Measurements from ENCODE around the gene NKIRAS2.

The NKIRAS2 gene

DNA sequence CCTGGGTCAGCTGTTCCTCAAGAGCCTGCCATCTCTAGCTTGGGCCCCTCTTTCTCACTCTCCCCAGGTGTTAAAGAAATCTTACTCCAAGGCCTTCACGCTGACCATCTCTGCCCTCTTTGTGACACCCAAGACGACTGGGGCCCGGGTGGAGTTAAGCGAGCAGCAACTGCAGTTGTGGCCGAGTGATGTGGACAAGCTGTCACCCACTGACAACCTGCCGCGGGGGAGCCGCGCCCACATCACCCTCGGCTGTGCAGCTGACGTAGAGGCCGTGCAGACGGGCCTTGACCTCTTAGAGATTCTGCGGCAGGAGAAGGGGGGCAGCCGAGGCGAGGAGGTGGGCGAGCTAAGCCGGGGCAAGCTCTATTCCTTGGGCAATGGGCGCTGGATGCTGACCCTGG is 46.5 kb upstream of the NKIRAS2 start:
- no peak for TF ChIP-seq ZNF660 (tag by site-specific recombination; IDR thresholded peaks at IDR 0.05)
- TF ChIP-seq ZNF529 (tag by site-specific recombination; IDR thresholded peaks at IDR 0.05; ENCODE audit: insufficient replicate concordance) = no peak
- TF ChIP-seq, protein P1, sequence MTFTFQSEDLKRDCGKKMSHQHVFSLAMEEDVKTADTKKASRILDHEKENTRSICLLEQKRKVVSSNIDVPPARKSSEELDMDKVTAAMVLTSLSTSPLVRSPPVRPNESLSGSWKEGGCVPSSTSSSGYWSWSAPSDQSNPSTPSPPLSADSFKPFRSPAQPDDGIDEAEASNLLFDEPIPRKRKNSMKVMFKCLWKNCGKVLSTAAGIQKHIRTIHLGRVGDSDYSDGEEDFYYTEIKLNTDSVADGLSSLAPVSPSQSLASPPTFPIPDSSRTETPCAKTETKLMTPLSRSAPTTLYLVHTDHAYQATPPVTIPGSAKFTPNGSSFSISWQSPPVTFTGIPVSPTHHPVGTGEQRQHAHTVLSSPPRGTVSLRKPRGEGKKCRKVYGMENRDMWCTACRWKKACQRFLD (tag by site-specific recombination; IDR thresholded peaks at IDR 0.05) = no peak
- no peak for TF ChIP-seq ZNF664 (tag by site-specific recombination; IDR thresholded peaks at IDR 0.05)
- no peak for TF ChIP-seq ZNF223 (tag by site-specific recombination; IDR thresholded peaks at IDR 0.05)
- no peak for TF ChIP-seq ZNF707 (tag by site-specific recombination; IDR thresholded peaks at IDR 0.05)
- TF ChIP-seq ZNF19 (tag by site-specific recombination; IDR thresholded peaks at IDR 0.05; ENCODE audit: low read depth) = no peak
- TF ChIP-seq OVOL3 (tag by site-specific recombination; IDR thresholded peaks at IDR 0.05) = no peak
- TF ChIP-seq ZNF138 (tag by site-specific recombination; IDR thresholded peaks at IDR 0.05; ENCODE audit: borderline replicate concordance) = no peak
- TF ChIP-seq KLF9 (tag by site-specific recombination; IDR thresholded peaks at IDR 0.05; ENCODE audit: low read depth) = no peak
- no peak for TF ChIP-seq ZNF10 (tag by site-specific recombination; IDR thresholded peaks at IDR 0.05)
- no peak for TF ChIP-seq ZBTB21 (tag by site-specific recombination; IDR thresholded peaks at IDR 0.05)
- TF ChIP-seq, protein P2, sequence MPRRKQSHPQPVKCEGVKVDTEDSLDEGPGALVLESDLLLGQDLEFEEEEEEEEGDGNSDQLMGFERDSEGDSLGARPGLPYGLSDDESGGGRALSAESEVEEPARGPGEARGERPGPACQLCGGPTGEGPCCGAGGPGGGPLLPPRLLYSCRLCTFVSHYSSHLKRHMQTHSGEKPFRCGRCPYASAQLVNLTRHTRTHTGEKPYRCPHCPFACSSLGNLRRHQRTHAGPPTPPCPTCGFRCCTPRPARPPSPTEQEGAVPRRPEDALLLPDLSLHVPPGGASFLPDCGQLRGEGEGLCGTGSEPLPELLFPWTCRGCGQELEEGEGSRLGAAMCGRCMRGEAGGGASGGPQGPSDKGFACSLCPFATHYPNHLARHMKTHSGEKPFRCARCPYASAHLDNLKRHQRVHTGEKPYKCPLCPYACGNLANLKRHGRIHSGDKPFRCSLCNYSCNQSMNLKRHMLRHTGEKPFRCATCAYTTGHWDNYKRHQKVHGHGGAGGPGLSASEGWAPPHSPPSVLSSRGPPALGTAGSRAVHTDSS (tag by site-specific recombination; IDR thresholded peaks at IDR 0.05) = no peak
- no peak for TF ChIP-seq ZNF837 (tag by site-specific recombination; IDR thresholded peaks at IDR 0.05)
- no peak for TF ChIP-seq BCL11A (tag by site-specific recombination; IDR thresholded peaks at IDR 0.05; ENCODE audit: low read depth)
- Histone ChIP-seq H3K4me1 (ENCODE audit: control insufficient read depth, insufficient read depth, low read length) (no peaks in the 10 kb centered on the region), H3K4me3 (ENCODE audit: low read depth, low read length) (no peak overlapping the region), H3K27ac (ENCODE audit: extremely low read depth, low read depth, low read length) (no peak overlapping the region), H3K9me3 (ENCODE audit: control insufficient read depth, insufficient read depth, low read depth, low read length) (no peaks in the 10 kb centered on the region), H3K36me3 (ENCODE audit: control insufficient read depth in 2 of 2, insufficient read depth in 1 of 2, low read length in 2 of 2) (peaks cover 49 to 96% of the 10 kb centered on the region in 2 experiments)
- POLR2A ChIA-PET = interaction anchor here (0.6 to 1.8 kb wide), 3 partner anchors 9 to 44 kb away, joined by 3 to 5 read pairs (median 3); partner anchors contain the start of gene DNAJC7
- CTCF ChIA-PET = interaction anchor here (1.1 to 4.6 kb wide), 2 partner anchors 11 to 13 kb away, joined by 3 to 24 read pairs; no protein-coding TSS in a partner anchor

DNA sequence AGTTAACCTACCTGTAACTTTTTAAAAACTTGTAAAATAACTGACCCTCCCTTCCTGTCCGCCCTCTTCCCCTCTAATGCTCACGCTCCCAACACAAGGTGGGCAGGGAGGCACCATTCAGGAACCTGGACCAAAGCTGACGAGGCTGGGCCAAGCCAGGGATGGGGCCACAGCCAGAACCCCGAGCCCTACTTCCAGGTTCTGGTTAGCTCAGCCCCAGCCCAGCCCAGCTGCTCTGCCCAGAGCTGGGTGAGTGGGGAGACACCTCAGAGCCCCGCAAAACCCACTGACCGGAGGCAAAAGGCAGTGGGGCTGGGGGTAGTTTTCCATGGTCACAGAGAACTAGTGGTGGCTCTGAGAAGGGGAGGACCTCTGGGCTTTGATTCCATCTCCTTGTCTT is 45.9 kb upstream of the NKIRAS2 start:
- no peak overlapping the region for H3K4me3 ChIP-seq (ENCODE audit: low read depth, low read length)
- no peaks in the 10 kb centered on the region for H3K9me3 ChIP-seq (ENCODE audit: control insufficient read depth, insufficient read depth, low read depth, low read length)
- H3K27ac ChIP-seq (ENCODE audit: extremely low read depth, low read depth, low read length) = peak overlapping the region; percentile 12; the same call in 1 of the 2 replicates
- ChIA-PET POLR2A (interaction anchor here (1.0 to 1.8 kb wide), 2 partner anchors 9 to 12 kb away, joined by 3 to 5 read pairs; no protein-coding TSS in a partner anchor), CTCF (interaction anchor here (0.6 to 4.6 kb wide), 4 partner anchors 8 to 61 kb away, joined by 3 to 24 read pairs (median 4); no protein-coding TSS in a partner anchor)
- H3K4me1 ChIP-seq (ENCODE audit: control insufficient read depth, insufficient read depth, low read length) = no peaks in the 10 kb centered on the region
- H3K36me3 ChIP-seq (ENCODE audit: control insufficient read depth in 2 of 2, insufficient read depth in 1 of 2, low read length in 2 of 2) = peaks cover 50 to 95% of the 10 kb centered on the region in 2 experiments
- TF ChIP-seq, protein P3, sequence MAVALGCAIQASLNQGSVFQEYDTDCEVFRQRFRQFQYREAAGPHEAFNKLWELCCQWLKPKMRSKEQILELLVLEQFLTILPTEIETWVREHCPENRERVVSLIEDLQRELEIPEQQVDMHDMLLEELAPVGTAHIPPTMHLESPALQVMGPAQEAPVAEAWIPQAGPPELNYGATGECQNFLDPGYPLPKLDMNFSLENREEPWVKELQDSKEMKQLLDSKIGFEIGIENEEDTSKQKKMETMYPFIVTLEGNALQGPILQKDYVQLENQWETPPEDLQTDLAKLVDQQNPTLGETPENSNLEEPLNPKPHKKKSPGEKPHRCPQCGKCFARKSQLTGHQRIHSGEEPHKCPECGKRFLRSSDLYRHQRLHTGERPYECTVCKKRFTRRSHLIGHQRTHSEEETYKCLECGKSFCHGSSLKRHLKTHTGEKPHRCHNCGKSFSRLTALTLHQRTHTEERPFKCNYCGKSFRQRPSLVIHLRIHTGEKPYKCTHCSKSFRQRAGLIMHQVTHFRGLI (tag by site-specific recombination; IDR thresholded peaks at IDR 0.05) = no peak
- TF ChIP-seq HOXC10 (CRISPR knock-in tag; IDR thresholded peaks at IDR 0.05) (no peak), GLIS1 (tag by site-specific recombination; IDR thresholded peaks at IDR 0.05) (no peak), ZFP41 (tag by site-specific recombination; IDR thresholded peaks at IDR 0.05; ENCODE audit: borderline replicate concordance) (no peak), ZNF561 (tag by site-specific recombination; IDR thresholded peaks at IDR 0.05; ENCODE audit: borderline replicate concordance) (no peak), ZNF24 (tag by site-specific recombination; IDR thresholded peaks at IDR 0.05) (no peak), KLF16 (tag by site-specific recombination; IDR thresholded peaks at IDR 0.05) (no peak), ZNF701 (tag by site-specific recombination; IDR thresholded peaks at IDR 0.05) (no peak), SP7 (tag by site-specific recombination; IDR thresholded peaks at IDR 0.05) (no peak), YY1 (tag by site-specific recombination; IDR thresholded peaks at IDR 0.05) (no peak), HOXD13 (CRISPR knock-in tag; IDR thresholded peaks at IDR 0.05; ENCODE audit: borderline replicate concordance) (no peak), ZBTB17 (tag by site-specific recombination; IDR thresholded peaks at IDR 0.05) (no peak)
- TF ChIP-seq, protein P4, sequence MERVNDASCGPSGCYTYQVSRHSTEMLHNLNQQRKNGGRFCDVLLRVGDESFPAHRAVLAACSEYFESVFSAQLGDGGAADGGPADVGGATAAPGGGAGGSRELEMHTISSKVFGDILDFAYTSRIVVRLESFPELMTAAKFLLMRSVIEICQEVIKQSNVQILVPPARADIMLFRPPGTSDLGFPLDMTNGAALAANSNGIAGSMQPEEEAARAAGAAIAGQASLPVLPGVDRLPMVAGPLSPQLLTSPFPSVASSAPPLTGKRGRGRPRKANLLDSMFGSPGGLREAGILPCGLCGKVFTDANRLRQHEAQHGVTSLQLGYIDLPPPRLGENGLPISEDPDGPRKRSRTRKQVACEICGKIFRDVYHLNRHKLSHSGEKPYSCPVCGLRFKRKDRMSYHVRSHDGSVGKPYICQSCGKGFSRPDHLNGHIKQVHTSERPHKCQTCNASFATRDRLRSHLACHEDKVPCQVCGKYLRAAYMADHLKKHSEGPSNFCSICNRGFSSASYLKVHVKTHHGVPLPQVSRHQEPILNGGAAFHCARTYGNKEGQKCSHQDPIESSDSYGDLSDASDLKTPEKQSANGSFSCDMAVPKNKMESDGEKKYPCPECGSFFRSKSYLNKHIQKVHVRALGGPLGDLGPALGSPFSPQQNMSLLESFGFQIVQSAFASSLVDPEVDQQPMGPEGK (tag by site-specific recombination; IDR thresholded peaks at IDR 0.05) = no peak
- TF ChIP-seq, protein P5, sequence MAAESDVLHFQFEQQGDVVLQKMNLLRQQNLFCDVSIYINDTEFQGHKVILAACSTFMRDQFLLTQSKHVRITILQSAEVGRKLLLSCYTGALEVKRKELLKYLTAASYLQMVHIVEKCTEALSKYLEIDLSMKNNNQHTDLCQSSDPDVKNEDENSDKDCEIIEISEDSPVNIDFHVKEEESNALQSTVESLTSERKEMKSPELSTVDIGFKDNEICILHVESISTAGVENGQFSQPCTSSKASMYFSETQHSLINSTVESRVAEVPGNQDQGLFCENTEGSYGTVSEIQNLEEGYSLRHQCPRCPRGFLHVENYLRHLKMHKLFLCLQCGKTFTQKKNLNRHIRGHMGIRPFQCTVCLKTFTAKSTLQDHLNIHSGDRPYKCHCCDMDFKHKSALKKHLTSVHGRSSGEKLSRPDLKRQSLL (tag by site-specific recombination; IDR thresholded peaks at IDR 0.05) = no peak

All from HEK293 (cell line).